GM21447 (cell line): Measurements from ENCODE around the gene SMIM11.
"Not testable (repeated sequence)": the region's sequence is repeated elsewhere in the genome, so short reads cannot be mapped to it uniquely, and the experiment has no call there.

Experiments
- ATAC-seq: cut with Tn5 transposase; IDR thresholded peaks from one replicate; pipeline ENCODE4 v1.9.1; 2021; ENCODE audit not compliant: unreplicated experiment

SMIM11 gene

GRCh38 chr21:34407294-34407693 is 32.0 kb downstream of the SMIM11 start:
- ATAC-seq, result not testable (repeated sequence)

- ATAC-seq, result not testable (repeated sequence)
Measured at GRCh38 chr21:34417448-34418077, 42.3 kb downstream of the SMIM11 start.

GRCh38 chr21:34423805-34424204 is 48.5 kb downstream of the SMIM11 start, which contains the start of gene SMIM34:
TSS of gene SMIM34 (minus strand) at chr21:34423951. CDS start at chr21:34423839, 112 bp downstream.
- ATAC-seq, result not testable (repeated sequence)

- ATAC-seq, result not testable (repeated sequence)
Measured at GRCh38 chr21:34427339-34427738, 52.0 kb downstream of the SMIM11 start.

- ATAC-seq, result not testable (repeated sequence)
Measured at GRCh38 chr21:34428441-34428840, 53.1 kb downstream of the SMIM11 start.

- ATAC-seq, result not testable (repeated sequence)
Measured at GRCh38 chr21:34429710-34430109, 54.4 kb downstream of the SMIM11 start.
